ENCODE data around the gene AGBL4.
"Not testable (repeated sequence)": the region's sequence is repeated elsewhere in the genome, so short reads cannot be mapped to it uniquely, and the experiment has no call there.

AGBL4 gene

DNA sequence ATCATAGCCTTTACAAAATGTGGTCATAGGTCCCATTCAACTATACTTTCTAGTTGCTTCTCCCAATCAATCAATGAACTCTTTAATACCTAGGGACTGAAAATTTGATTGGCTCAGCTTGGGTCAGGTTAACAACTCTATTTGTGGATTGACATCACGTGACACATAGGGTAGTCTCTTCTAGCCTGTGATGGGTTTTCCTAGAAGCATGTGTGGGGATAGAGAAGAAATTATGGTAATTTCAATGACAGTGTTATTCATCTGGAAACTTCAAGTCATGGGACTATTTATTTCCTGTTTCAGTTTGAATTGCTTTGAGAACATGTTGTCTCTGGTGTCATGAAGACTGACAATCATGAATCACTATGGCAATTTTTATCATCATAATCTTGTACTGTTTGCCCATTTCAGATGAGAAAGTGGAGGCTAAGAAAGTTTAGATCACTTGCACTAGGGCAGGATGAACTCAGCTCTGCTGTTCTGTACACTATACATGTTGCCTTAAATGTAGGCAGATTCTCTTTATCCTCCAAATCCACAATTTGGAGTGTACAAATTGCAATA lies 717.2 kb downstream of the AGBL4 start:
- DNase-seq (ENCODE audit: low read depth), result no peak

DNA sequence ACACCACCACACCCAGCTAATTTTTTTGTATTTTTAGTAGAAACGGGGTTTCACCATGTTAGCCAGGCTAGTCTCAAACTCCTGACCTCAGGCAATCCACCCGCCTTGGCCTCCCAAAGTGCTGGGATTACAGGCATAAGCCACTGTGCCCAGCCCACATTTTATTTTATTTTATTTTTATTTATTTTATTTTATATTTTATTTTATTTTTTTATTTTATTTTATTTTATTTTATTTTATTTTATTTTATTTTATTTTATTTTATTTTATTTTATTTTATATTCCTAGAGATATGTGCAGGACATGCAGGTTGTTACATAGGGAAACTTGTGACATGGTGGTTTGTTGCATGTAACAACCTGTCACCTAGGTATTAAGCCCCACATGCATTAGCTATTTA lies 721.4 kb downstream of the AGBL4 start:
- DNase-seq (ENCODE audit: low read depth), result not testable (repeated sequence)

DNA sequence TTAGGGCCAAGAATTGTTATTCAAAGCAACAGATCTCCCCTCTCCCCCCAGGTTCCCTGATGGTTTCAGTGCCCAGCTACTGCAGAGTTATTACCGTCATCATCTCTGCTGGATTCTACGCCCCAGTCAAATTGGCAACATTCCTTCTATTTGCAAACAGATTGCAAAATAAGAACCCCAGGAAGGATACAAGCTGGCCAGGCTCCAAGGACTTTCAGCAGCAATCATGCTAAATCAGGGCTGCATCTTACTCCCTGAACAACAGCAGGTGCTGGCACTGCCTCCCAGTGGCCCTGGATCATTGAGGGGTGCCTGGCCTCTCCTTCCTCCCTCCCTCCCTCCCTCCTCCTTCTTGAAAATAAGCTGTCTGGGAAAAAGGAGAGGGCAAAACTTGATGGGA lies 725.5 kb downstream of the AGBL4 start:
- DNase-seq (ENCODE audit: low read depth), result no peak

DNA sequence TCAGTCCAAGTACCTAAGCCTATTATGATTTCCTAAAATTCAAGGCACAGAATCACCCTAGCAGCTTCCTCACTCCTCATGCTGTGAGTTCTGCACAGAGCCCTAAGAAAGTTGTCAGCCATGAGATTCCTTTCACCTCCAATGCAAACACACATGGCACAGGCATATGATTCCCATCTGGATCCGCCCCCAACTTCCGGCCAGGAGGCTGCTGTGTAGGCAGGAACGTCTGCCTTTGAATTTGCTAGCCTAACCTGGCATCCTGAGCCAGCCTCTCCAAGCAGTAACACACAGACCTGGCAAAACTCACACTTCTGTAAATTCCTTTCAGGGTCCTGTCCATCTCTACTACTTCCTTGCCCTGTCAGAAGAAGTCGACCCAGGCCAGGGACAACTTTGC lies 726.0 kb downstream of the AGBL4 start:
- DNase-seq (ENCODE audit: low read depth), result no peak

DNA sequence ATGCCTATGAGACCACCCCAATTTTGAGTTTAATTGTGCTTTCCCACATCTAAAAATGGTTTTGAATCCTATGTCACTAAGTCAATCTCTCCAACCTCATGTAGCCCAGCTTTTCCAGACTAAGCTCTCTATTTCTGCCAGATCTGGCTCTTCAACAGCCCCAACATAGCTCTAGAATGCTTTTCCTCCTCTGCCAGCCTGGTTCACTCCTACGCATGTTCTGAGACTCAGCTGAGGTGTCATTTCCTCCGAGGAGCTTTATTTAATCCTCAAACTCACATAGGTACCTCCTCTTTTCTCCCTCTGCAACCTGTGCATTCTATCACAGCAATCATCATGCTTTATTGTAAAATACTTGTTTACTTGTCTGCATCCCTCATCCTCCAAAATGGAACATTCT lies 729.2 kb downstream of the AGBL4 start:
- no peak for DNase-seq (ENCODE audit: low read depth)

DNA sequence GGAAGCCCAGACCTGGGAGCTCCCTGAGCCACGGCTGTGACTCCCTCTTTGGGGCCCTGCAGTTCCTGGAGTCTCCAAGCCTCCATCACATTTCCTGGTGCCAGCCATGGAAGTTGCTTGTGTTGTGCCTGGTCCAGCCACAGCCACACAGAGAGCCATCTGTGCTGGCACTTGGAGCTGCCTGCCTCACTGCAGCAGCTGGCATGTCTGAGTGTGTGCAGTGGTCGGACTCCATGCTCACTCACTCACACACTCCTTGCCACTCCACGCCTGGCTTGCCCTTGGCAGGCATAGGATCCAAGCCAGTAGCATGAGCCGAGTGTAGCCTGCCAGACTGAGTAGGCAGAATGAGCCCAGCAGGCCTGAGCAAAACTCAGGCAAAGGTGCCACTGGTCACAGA lies 730.7 kb downstream of the AGBL4 start:
- no peak for DNase-seq (ENCODE audit: low read depth)

GRCh38 chr1:49257211-49258049 lies 766.3 kb downstream of the AGBL4 start:
- DNase-seq (ENCODE audit: low read depth), result not testable (repeated sequence)

DNA sequence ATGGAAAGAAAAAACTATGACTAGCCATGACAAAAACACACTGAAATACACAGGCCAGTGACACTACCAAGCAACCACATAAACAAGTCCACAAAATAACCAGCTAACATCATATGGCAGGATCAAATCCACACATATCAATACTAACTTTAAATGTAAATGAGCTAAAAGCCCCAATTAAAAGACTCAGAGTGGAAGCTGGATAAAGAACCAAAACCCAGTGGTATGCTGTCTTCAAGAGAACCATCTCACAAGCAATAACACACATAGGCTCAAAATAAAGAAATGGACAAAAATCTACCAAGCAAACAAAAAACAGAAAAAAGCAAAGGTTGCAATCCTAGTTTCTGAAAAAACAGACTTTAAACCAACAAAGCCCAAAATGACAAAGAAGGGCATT lies 770.8 kb downstream of the AGBL4 start:
- no peak for DNase-seq (ENCODE audit: low read depth)

DNA sequence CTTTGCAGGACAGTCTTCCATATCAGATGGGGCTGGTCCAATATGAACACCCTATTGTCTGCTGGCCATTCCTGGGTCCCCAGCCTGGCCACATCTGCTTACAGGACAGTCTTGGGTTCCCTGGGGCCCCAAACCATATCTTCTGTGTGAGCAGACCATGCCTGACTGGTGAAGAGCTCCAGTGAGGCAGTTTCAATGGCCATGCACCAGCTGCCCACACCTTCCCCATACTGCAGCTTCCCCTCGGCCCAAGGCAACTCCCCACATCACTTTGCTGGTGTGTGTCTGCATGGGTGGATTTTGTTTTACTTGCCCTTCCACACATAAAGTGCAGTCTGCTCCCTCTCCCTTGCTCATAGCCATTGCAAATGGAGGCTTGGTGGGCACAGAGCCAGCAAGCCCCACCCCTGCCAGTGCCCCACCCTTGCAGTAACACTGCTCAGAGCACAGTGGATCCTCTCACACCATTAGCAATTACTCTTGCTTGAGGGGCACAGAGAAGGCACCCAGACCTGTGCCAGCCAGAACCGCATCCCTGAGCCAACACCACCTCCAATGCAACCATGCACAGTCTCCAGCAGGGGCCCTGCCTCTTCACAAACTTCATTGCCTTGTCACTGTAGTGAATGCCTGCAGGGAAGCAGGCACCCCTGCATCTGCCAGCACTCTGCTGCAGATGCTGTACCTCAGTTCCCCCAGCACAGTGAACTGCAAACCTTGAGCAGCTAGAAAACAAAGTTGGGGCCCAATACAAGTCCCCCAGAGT lies 772.6 kb downstream of the AGBL4 start:
- DNase-seq (ENCODE audit: low read depth), result no peak

- no peak for DNase-seq (ENCODE audit: low read depth)
Measured at GRCh38 chr1:49240709-49241221, 783.0 kb downstream of the AGBL4 start.

DNA sequence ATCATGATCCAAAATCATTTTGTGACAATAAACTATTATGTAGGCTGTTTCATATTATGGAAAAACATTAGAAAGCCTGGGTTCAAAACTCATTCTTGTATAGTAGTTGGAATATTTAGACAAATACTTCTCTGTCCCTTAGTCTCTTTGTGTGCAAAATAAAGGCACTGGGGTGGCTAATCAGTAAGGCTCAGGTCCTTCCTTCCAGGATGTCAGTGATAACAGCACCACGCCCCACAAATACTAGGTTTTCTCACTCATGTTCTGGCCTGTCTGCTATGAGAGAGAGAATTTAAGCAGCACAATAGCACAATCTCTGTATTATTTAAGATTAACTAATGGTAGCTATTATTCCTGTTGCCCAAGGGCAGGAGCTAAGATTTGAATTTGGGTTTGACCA lies 788.8 kb downstream of the AGBL4 start:
- no peak for DNase-seq (ENCODE audit: low read depth)

DNA sequence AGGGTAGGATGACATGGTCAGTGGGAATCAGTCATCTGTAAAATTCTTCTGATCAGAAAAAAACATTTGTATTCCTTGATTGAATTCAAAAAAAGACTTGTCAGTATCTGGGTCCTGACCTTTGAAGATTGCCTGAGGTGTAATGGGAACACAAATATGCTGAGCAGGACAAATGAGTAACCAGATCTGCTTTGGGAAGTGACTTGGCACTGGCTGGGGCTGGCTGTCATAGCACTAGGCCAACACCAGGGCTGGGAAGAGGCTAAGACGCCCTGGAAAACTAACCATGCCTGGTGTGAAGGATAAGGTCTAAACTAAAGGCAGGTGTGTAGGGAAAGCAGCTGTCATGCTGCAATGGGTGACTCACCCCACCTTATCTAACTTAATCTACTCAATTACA lies 794.2 kb downstream of the AGBL4 start:
- no peak for DNase-seq (ENCODE audit: low read depth)

- no peak for DNase-seq (ENCODE audit: low read depth)
Measured at GRCh38 chr1:49226758-49227157, 797.0 kb downstream of the AGBL4 start.

DNA sequence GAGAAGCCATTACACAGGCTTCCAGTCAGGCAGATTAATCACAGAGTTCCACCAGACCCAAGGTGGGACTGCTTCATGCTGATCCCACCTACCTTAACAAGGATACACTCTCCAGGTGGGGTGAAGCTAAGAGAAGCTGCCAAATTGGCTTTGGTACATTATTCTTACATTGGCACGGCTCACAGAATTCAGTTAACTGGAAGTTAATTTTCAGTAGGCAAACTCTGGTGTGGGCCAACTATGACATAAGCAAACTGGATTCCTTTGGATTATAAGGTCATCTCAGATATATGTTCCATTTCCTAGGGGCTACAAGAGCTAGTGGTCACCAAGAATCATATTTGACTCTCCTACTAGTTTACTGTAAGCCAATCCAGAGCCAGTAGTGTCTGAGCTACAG lies 798.3 kb downstream of the AGBL4 start:
- DNase-seq (ENCODE audit: low read depth), result no peak

- DNase-seq (ENCODE audit: low read depth), result no peak
Measured at GRCh38 chr1:49213301-49213700, 810.5 kb downstream of the AGBL4 start.

DNA sequence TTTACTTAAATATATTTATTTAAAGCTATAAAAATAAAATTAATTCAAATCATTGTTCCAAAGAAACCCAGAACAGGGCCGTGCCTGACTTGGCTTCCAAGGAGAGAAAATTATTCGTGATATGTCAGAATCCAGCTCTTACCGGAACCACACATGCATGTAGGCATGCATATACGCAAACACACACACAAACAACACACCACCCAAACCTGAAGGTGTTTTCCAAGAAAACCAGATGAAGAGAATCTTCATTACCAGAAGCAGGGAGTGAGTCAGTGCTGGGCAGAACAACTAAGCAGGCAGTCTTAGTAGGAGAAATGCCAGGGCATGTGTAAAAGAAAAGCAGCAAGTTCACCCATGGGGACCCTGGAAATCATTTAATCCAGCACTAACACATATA lies 815.0 kb downstream of the AGBL4 start:
- DNase-seq (ENCODE audit: low read depth), result no peak

- no peak for DNase-seq (ENCODE audit: low read depth)
Measured at GRCh38 chr1:49204720-49205119, 819.0 kb downstream of the AGBL4 start.

DNA sequence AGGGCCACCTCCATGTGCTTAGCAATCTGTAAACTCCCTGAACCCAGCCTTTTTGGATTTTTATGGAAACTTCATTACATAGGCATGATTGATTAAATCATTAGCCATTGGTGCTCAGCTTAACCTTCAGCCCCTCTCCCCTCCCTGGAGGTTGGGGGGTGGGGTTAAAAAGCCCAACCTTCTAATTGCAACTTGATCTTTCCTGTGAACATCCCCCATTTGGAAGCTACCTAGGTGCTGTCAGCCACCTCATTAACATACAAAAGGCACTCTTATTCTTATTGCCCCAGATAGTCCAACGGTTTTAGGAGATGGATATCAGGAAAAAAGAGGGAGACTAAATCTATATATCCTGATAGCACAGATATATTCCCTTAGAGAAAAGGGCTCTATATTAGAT lies 823.0 kb downstream of the AGBL4 start:
- no peak for DNase-seq (ENCODE audit: low read depth)

DNA sequence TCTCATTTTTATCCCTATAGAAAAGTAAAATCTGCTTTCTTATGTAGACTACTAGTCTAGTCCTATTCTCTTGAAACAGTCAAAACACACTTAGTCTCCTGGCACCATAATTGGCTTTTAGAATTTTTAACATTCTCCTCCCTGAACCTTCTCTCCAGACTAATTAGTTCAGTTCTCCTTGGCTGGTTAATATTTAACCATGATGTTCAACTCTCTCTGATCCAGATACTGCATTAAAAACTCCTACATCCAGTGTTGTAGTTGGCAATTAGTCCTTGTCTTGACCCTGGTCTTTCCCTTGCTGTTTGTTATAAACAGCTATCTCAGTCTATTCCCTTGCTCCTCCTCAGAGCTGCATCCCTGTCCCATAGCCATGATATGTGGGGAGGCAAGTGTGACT lies 824.2 kb downstream of the AGBL4 start:
- DNase-seq (ENCODE audit: low read depth), result no peak

DNA sequence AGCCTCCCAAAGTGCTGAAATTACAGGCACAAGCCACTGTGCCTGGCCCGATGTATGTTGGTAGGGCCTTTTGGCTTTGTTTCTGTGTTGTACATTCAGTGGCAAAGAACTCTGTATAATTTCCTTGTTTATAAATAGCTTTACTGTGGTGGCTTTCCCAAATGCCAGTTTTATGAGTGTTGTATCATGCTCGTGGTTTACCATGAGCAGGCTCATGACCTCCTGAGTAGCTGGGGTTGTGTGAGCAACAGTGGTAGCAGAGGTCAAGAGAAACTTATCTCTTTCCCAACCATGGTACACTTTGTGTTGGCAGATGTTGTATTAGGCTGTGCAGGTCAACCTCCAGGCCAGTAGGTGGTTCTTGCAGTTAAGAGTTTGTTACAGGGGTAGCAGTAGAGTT lies 826.7 kb downstream of the AGBL4 start:
- no peak for DNase-seq (ENCODE audit: low read depth)

- no peak for DNase-seq (ENCODE audit: low read depth)
Measured at GRCh38 chr1:49190138-49190537, 833.6 kb downstream of the AGBL4 start.

DNA sequence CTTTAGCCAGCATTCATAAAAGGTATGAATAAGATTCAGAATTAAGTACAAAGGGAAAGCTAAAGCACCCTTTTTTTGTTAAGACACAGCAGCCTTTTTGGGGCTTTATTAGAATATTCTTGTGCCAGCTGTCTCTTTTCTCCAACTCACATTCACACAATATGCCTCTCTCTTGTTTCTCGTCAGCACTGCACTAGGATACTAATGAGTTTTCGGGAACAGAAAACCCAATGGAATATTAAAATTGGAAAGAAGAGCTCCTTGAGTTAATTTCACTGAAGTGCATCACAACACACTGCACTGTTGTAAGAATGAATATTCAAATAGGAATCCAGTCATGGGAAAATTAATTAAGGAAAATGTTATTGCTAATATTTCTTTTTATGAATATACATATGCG lies 836.7 kb downstream of the AGBL4 start:
- DNase-seq (ENCODE audit: low read depth), result no peak

DNA sequence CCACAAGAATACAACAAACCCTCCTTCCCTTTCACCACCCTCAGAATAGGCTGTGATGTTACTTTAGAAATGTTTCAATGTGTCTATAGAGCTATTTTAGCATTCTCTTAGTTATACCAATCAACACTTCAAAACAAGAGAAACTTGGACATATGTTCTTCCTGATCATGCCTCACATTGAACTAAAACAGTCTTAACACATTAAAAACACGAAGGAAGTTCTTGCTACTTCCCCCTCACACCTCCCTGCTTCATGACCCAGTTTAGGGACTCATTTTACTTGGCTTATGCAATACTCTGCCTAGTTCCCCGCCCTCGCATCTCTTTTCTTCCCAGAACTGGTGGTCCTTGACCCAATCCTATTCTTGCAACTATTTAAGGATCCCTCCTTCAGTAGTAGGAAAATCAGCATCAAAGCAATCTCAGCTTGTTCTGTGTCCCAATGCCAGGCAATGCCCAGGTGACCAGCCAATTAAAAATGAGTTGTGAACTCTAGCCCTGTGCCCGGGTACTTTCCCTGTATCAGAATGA lies 838.2 kb downstream of the AGBL4 start:
- no peak for DNase-seq (ENCODE audit: low read depth)
